GM23338 (cell line): Measurements from ENCODE around the gene OPRL1. TPM values are rescaled to one million over a fixed set of nuclear protein-coding genes. Genes with fewer than 3 reads are reported as not detected.

Experiments used
- ATAC-seq: fragments of 200-7000 bp; cut with Tn5 transposase; 3 replicates; pipeline ENCODE4 v1.9.1; 2020
- DNase-seq: peaks from one replicate; pipeline ENCODE4 v3.0.0-alpha.2; 2015; ENCODE audit warnings: low spot score
- H2AFZ ChIP-seq: fragments of 200-600 bp; sonication (generic); 2 replicates; pipeline ENCODE4 v1.8.0; 2016; ENCODE audit warnings: antibody characterized with exemption, mild to moderate bottlenecking, moderate library complexity
- H3F3A ChIP-seq: fragments of 200-600 bp; sonication (generic); replicated peaks from 2 replicates; pipeline ENCODE4 v1.8.0; 2017; ENCODE audit warnings: antibody characterized with exemption, mixed run types, low read depth
- H3K27ac ChIP-seq: fragments of 200-600 bp; sonication (generic); 2 replicates; pipeline ENCODE4 v1.6.1; 2016; ENCODE audit warnings: low read depth
- H3K27me3 ChIP-seq: fragments of 200-600 bp; sonication (generic); 2 replicates; pipeline ENCODE4 v1.8.0; 2016; ENCODE audit warnings: mild to moderate bottlenecking, mixed run types, moderate library complexity; ENCODE audit not compliant: insufficient read depth
- H3K36me3 ChIP-seq: fragments of 200-600 bp; sonication (generic); 2 replicates; pipeline ENCODE4 v1.8.0; 2016; ENCODE audit warnings: mild to moderate bottlenecking; ENCODE audit not compliant: insufficient read depth
- H3K4me1 ChIP-seq: fragments of 200-600 bp; sonication (generic); 2 replicates; pipeline ENCODE4 v1.8.0; 2016; ENCODE audit warnings: mild to moderate bottlenecking, moderate library complexity; ENCODE audit not compliant: insufficient read depth
- H3K4me2 ChIP-seq: fragments of 200-600 bp; sonication (generic); 2 replicates; pipeline ENCODE4 v1.7.1; 2017; ENCODE audit warnings: mixed run types
- H3K4me3 ChIP-seq: fragments of 200-600 bp; sonication (generic); 2 replicates; pipeline ENCODE4 v1.6.1; 2016; ENCODE audit warnings: mixed run types
- H3K79me2 ChIP-seq: fragments of 200-600 bp; sonication (generic); replicated peaks from 2 replicates; pipeline ENCODE4 v1.8.0; 2017; ENCODE audit warnings: mild to moderate bottlenecking; ENCODE audit not compliant: insufficient read depth
- H3K9me2 ChIP-seq: fragments of 200-600 bp; sonication (generic); 2 replicates; pipeline ENCODE4 v1.8.0; 2017; ENCODE audit not compliant: insufficient read depth
- H4K20me1 ChIP-seq: fragments of 200-600 bp; sonication (generic); replicated peaks from 2 replicates; pipeline ENCODE4 v1.8.0; 2017; ENCODE audit warnings: mild to moderate bottlenecking; ENCODE audit not compliant: insufficient read depth
- H3K27ac Mint-ChIP-seq: 2 replicates; pipeline ENCODE4 v1.8.0; 2020; ENCODE audit warnings: inconsistent platforms, mild to moderate bottlenecking, moderate library complexity, mixed read lengths
- H3K27me3 Mint-ChIP-seq: 3 replicates; pipeline ENCODE4 v1.8.0; 2022; ENCODE audit warnings: low read depth, mild to moderate bottlenecking, moderate library complexity, mixed read lengths, inconsistent platforms; ENCODE audit not compliant: insufficient read depth, poor library complexity
- H3K36me3 Mint-ChIP-seq: 3 replicates; pipeline ENCODE4 v1.8.0; 2021; ENCODE audit warnings: low read depth, mild to moderate bottlenecking, inconsistent platforms, moderate library complexity, mixed read lengths
- H3K4me1 Mint-ChIP-seq: 3 replicates; pipeline ENCODE4 v1.8.0; 2020; ENCODE audit warnings: mild to moderate bottlenecking, inconsistent platforms, mixed read lengths
- H3K4me3 Mint-ChIP-seq: 3 replicates; pipeline ENCODE4 v1.8.0; 2021; ENCODE audit warnings: moderate library complexity, mild to moderate bottlenecking, inconsistent platforms, mixed read lengths
- H3K9me3 Mint-ChIP-seq: 3 replicates; pipeline ENCODE4 v1.8.0; 2020; ENCODE audit warnings: moderate library complexity, mild to moderate bottlenecking, inconsistent platforms, mixed read lengths
- CREB1 ChIP-seq: fragments of 250-450 bp; sonication (Bioruptor Pico); IDR thresholded peaks from 2 replicates; pipeline ENCODE4 v1.5.0; 2020; ENCODE audit warnings: low read depth, mild to moderate bottlenecking, moderate library complexity
- EZH2phosphoT487 ChIP-seq: fragments of 200-600 bp; sonication (generic); IDR thresholded peaks from one replicate; pipeline ENCODE4 v1.8.1; 2018; ENCODE audit warnings: antibody characterized with exemption; ENCODE audit not compliant: unreplicated experiment
- NANOG ChIP-seq: IDR thresholded peaks from 2 replicates; pipeline ENCODE4 v1.6.1; 2016; ENCODE audit warnings: antibody characterized with exemption, borderline replicate concordance
- POLR2AphosphoS5 ChIP-seq: IDR thresholded peaks from 2 replicates; pipeline ENCODE4 v1.6.1; 2016; ENCODE audit warnings: antibody characterized with exemption, low read depth
- STAT1 ChIP-seq: IDR thresholded peaks from one replicate; pipeline ENCODE4 v1.6.1; 2016; ENCODE audit warnings: antibody characterized with exemption; ENCODE audit not compliant: unreplicated experiment
- ZNF331 ChIP-seq: fragments of 250-450 bp; sonication (Bioruptor Pico); IDR thresholded peaks from 2 replicates; pipeline ENCODE4 v1.5.0; 2020; ENCODE audit warnings: low read depth, mild to moderate bottlenecking, moderate library complexity
- polyA plus RNA-seq: library from polyadenylated mRNA; unstranded; fragments of >200 nt; fragmentation: Nextera tagmentation; extraction: Ambion mirVana; gene quantifications from 2 replicates; pipeline ENCODE4 v1.2.1, GENCODE V29; 2016
- total RNA-seq: library from RNA; depleted of rRNA; stranded (reverse); fragments of >200 nt; shearing (Covaris generic); gene quantifications from 2 replicates; pipeline ENCODE4 v1.2.3, GENCODE V29; 2014
- TF ChIP-seq, protein P1 (sequence below), 2 experiments: fragments of 200-600 bp in 1 of 2; sonication (generic) in 1 of 2; conservative IDR thresholded peaks; 2 replicates each; pipeline versions ENCODE4 v1.5.1 to v1.6.1; 2016 to 2017; ENCODE audit warnings: antibody characterized with exemption in 2 of 2, low read depth in 2 of 2, mild to moderate bottlenecking in 2 of 2, moderate library complexity in 1 of 2
- TF ChIP-seq, protein P2 (sequence below): IDR thresholded peaks from 2 replicates; pipeline ENCODE4 v1.6.1; 2016; ENCODE audit warnings: antibody characterized with exemption

OPRL1 gene
- total and polyA plus RNA-seq, 2 experiments from 2014 or later = 0.27 to 1.1 TPM

DNA sequence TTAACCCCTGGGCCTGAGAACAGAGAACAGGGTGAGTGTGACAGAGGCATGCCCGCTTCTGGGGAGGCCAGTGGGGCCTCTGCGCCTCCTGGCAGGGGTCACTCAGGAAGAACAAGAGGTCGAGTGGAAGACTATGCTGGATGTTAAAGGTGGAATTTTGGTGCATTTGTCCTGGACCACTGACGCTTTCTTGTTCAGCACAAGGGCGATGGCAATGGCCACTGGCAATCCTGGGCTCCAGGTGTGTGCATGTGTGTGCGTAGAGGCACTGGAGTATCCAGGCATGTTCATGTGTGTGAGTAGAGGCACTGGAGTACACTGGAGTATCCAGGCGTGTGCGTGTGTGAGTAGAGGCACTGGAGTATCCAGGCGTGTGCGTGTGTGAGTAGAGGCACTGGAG lies 51.0 kb downstream of the OPRL1 start (continued):
- TF ChIP-seq STAT1 (no peak), CREB1 (CRISPR knock-in tag) (no peak), EZH2phosphoT487 (no peak), ZNF331 (CRISPR knock-in tag) (no peak), NANOG (no peak), POLR2AphosphoS5 (no peak)

DNA sequence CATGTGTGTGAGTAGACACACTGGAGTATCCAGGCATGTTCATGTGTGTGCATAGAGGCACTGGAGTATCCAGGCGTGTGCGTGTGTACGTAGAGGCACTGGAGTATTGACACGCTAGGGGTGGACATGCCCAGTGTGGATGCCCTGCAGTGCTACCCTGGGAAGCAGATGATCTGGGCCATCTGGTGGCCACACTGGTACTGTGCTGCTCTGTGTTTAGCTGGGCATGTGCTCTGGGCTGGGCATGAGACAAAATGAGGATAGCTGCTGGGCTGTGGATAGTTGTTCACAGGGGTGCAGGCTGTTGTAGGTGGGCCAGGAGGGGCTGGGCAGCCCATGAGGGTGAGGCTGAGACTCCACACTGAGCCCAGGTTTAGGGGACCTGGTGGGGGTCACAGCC lies 51.5 kb downstream of the OPRL1 start:
- peaks cover 2% of the 10 kb centered on the region for H3K27me3 Mint-ChIP-seq
- Histone ChIP-seq H3K27ac (no peak overlapping the region), H2AFZ (no peak overlapping the region), H3K9me2 (no peaks in the 10 kb centered on the region), H3K4me3 (no peak overlapping the region), H3K27me3 (no peaks in the 10 kb centered on the region), H3K4me2 (no peak overlapping the region), H4K20me1 (no peaks in the 10 kb centered on the region), H3F3A (no peaks in the 10 kb centered on the region), H3K36me3 (no peaks in the 10 kb centered on the region), H3K79me2 (no peaks in the 10 kb centered on the region), H3K4me1 (no peaks in the 10 kb centered on the region; the same call in 1 of the 2 replicates)
- ATAC-seq (peak; percentile 60), DNase-seq (no peak)
- no peak overlapping the region for H3K27ac Mint-ChIP-seq
- H3K4me1 Mint-ChIP-seq = peaks cover 7% of the 10 kb centered on the region; the same call in 2 of the 3 replicates
- H3K4me3 Mint-ChIP-seq = no peak overlapping the region
- no peaks in the 10 kb centered on the region for H3K36me3 Mint-ChIP-seq
- TF ChIP-seq, protein P1, sequence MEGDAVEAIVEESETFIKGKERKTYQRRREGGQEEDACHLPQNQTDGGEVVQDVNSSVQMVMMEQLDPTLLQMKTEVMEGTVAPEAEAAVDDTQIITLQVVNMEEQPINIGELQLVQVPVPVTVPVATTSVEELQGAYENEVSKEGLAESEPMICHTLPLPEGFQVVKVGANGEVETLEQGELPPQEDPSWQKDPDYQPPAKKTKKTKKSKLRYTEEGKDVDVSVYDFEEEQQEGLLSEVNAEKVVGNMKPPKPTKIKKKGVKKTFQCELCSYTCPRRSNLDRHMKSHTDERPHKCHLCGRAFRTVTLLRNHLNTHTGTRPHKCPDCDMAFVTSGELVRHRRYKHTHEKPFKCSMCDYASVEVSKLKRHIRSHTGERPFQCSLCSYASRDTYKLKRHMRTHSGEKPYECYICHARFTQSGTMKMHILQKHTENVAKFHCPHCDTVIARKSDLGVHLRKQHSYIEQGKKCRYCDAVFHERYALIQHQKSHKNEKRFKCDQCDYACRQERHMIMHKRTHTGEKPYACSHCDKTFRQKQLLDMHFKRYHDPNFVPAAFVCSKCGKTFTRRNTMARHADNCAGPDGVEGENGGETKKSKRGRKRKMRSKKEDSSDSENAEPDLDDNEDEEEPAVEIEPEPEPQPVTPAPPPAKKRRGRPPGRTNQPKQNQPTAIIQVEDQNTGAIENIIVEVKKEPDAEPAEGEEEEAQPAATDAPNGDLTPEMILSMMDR (conservative IDR thresholded peaks at IDR 0.05; ENCODE audit: low read depth in 2 of 2) = peak in 1 of 2 experiments; percentile 45; a peak in 2 of 4 replicates
- TF ChIP-seq ZNF331 (CRISPR knock-in tag) = no peak
- peaks cover 6% of the 10 kb centered on the region for H3K9me3 Mint-ChIP-seq

DNA sequence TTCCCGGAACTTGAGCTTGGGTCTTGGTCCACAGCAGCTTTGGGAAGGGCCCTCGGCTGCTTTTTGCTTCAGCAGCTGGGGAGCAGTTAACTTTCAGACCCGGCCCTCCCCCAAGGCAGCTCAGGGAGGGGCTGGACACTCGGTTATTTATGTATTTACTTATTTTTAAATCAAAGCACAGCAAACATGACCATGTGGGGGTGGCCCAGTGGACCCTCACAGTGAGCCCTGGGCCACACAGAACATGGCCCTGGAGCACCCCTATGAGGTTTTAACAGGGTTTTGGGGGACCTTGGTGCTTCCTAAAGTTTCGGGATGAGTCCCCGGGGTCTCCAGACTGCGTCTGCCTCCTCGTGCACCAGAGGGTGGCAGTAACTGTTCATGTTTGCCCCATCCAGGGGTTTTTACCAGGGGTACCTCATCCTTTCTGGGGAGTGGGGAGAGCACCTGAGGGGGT lies 54.1 kb downstream of the OPRL1 start:
- TF ChIP-seq, protein P2, sequence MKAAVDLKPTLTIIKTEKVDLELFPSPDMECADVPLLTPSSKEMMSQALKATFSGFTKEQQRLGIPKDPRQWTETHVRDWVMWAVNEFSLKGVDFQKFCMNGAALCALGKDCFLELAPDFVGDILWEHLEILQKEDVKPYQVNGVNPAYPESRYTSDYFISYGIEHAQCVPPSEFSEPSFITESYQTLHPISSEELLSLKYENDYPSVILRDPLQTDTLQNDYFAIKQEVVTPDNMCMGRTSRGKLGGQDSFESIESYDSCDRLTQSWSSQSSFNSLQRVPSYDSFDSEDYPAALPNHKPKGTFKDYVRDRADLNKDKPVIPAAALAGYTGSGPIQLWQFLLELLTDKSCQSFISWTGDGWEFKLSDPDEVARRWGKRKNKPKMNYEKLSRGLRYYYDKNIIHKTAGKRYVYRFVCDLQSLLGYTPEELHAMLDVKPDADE = no peak
- TF ChIP-seq, protein P1 (conservative IDR thresholded peaks at IDR 0.05; ENCODE audit: low read depth in 2 of 2) = peak; percentile 62 to 80
- no peaks in the 10 kb centered on the region for H3F3A ChIP-seq
- H3K36me3 Mint-ChIP-seq = no peaks in the 10 kb centered on the region
- H3K4me1 ChIP-seq = no peaks in the 10 kb centered on the region; the same call in 1 of the 2 replicates
- H3K4me2 ChIP-seq = no peak overlapping the region
- H3K27me3 ChIP-seq = no peaks in the 10 kb centered on the region
- H3K4me1 Mint-ChIP-seq = peaks cover 7% of the 10 kb centered on the region; the same call in 2 of the 3 replicates
- peaks cover 3% of the 10 kb centered on the region; the same call in 2 of the 3 replicates for H3K9me3 Mint-ChIP-seq
- H4K20me1 ChIP-seq = no peaks in the 10 kb centered on the region
- no peak overlapping the region for H3K27ac ChIP-seq
- H3K36me3 ChIP-seq = no peaks in the 10 kb centered on the region
- DNase-seq (peak; percentile 69), ATAC-seq (peak; percentile 93)
- no peak overlapping the region for H3K27ac Mint-ChIP-seq
- H2AFZ ChIP-seq = no peak overlapping the region
- no peak overlapping the region for H3K4me3 ChIP-seq
- no peaks in the 10 kb centered on the region for H3K79me2 ChIP-seq
- no peaks in the 10 kb centered on the region for H3K9me2 ChIP-seq
- H3K27me3 Mint-ChIP-seq = peaks cover 2% of the 10 kb centered on the region
- H3K4me3 Mint-ChIP-seq = no peak overlapping the region
